ENCODE data around the gene NTM. TPM values are rescaled to one million over a fixed set of nuclear protein-coding genes. Genes with fewer than 3 reads are reported as not detected.
"Not testable (repeated sequence)": the region's sequence is repeated elsewhere in the genome, so short reads cannot be mapped to it uniquely, and the experiment has no call there.

NTM gene
- total and polyA plus RNA-seq, 8 donors: 0.04 to 4.4 (median 0.50) TPM

DNA sequence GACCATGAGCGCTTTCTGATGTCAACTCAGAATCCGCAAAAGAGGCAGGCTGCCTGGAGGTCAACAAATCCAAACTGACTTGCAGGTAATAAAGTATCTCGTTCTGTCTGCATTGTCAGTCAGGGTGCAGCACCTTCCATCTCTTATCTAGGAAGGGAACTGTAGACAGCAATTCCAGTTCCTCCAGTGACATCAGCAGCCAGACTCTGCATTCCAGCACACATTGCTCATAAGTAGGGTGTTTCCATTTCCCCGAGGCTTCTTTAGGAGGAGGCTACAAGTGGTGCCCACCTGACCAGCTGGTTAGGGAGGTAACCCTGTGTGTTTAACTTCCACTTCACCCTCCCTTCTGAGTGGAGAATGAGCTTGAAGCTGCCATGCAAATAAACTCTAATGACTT is 53.3 kb downstream of the NTM start:
- ATAC-seq (peak in 2 of 4 donors; percentile 59), DNase-seq (peak in 1 of 6 donors; percentile 45), FAIRE-seq (no peak)
- Histone ChIP-seq H3K4me1 (peaks cover 0 to 16% (median 0%) of the 10 kb centered on the region in 3 donors), H3K4me3 (no peak overlapping the region), H3K27ac (peak overlapping the region in 1 of 4 donors; percentile 22), H3K9me3 (no peaks in the 10 kb centered on the region), H3K27me3 (no peaks in the 10 kb centered on the region), H3K36me3 (no peaks in the 10 kb centered on the region)
- 32 to 38% methylated on average over 4 of the region's 4 CpGs for WGBS, 2 donors
- intact Hi-C loops (cut with DNase I): no loop called here
- TF ChIP-seq, protein P1, sequence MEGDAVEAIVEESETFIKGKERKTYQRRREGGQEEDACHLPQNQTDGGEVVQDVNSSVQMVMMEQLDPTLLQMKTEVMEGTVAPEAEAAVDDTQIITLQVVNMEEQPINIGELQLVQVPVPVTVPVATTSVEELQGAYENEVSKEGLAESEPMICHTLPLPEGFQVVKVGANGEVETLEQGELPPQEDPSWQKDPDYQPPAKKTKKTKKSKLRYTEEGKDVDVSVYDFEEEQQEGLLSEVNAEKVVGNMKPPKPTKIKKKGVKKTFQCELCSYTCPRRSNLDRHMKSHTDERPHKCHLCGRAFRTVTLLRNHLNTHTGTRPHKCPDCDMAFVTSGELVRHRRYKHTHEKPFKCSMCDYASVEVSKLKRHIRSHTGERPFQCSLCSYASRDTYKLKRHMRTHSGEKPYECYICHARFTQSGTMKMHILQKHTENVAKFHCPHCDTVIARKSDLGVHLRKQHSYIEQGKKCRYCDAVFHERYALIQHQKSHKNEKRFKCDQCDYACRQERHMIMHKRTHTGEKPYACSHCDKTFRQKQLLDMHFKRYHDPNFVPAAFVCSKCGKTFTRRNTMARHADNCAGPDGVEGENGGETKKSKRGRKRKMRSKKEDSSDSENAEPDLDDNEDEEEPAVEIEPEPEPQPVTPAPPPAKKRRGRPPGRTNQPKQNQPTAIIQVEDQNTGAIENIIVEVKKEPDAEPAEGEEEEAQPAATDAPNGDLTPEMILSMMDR (IDR thresholded peaks at IDR 0.05): no peak

DNA sequence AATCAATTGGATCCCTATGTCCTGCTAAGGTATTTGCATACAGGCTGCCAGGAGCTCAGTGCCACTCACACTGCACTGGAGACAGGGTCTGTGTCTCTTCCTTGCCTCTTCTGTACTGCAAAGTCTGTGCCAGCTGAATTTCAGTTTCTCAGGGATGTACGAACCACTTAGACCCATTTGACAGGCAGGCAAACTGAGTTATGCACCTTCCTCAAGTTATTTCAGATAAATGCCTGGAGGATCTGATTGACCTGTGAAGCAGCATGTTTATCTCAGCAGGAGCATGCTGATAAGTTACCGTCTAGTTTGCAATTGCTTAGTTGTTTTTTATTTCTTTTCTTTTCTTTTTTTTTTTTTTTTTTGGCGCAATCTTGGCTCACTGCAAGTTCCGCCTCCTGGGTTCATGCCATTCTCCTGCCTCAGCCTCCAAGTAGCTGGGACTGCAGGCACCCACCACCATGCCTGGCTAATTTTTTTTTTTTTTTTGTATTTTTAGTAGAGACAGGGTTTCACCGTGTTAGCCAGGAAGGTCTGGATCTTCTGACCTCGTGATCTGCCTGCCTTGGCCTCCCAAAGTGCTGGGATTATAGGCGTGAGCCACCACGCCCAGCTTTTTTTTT is 54.0 kb downstream of the NTM start:
- peak in 3 of 4 donors; percentile 41 to 61 (median 55) for ATAC-seq
- H3K4me1 ChIP-seq: peaks cover 0 to 16% (median 0%) of the 10 kb centered on the region in 3 donors
- peak in 1 of 6 donors; percentile 30 for DNase-seq
- H3K9me3 ChIP-seq; H3K4me3 ChIP-seq; FAIRE-seq; H3K36me3 ChIP-seq; H3K27ac ChIP-seq; H3K27me3 ChIP-seq; intact Hi-C loops (cut with DNase I): not testable (repeated sequence)
- 39 to 45% methylated on average over 8 of the region's 8 CpGs for WGBS, 2 donors

DNA sequence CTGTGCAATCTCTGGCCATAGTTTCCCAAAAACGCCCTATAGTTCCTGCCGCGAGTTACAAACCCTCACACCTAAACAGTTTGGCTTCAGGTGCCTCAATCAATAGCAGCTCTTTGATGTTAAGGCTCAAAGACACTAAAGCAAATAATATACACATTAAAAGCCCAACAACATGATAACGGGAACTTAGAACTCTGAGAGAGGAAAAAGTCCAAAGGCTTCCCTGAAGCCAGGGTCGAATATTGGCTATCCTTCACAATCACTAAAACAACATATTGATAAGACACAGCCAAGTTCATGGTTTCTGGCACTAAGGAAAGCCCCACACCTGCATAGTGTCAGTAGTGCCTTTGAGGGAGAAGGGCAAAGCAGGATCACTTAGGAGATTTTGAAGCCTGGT is 54.9 kb downstream of the NTM start:
- no peak overlapping the region for H3K4me3 ChIP-seq
- H3K27ac ChIP-seq: peak overlapping the region in 1 of 4 donors; percentile 28
- ATAC-seq (peak; percentile 60 to 91 (median 82)), DNase-seq (peak in 2 of 6 donors; percentile 56 to 65), FAIRE-seq (no peak)
- TF ChIP-seq, protein P1 (IDR thresholded peaks at IDR 0.05): no peak
- no peaks in the 10 kb centered on the region for H3K9me3 ChIP-seq
- intact Hi-C loops (cut with DNase I): no loop called here
- no peaks in the 10 kb centered on the region for H3K27me3 ChIP-seq
- 11 to 17% methylated on average over 5 of the region's 5 CpGs for WGBS, 2 donors
- peaks cover 0 to 16% (median 0%) of the 10 kb centered on the region in 3 donors for H3K4me1 ChIP-seq
- H3K36me3 ChIP-seq: no peaks in the 10 kb centered on the region

GRCh38 chr11:131428853-131429252 is 58.4 kb downstream of the NTM start:
- Histone ChIP-seq H3K36me3 (no peaks in the 10 kb centered on the region), H3K27me3 (no peaks in the 10 kb centered on the region), H3K9me3 (no peaks in the 10 kb centered on the region), H3K4me1 (peaks cover 0 to 11% (median 0%) of the 10 kb centered on the region in 3 donors), H3K4me3 (no peak overlapping the region), H3K27ac (no peak overlapping the region)
- ATAC-seq: peak in 1 of 4 donors; percentile 59
- FAIRE-seq: no peak
- WGBS, 2 donors: 79 to 88% methylated on average over 5 of the region's 5 CpGs
- intact Hi-C loops (cut with DNase I): no loop called here
- DNase-seq: no peak
- TF ChIP-seq, protein P1 (IDR thresholded peaks at IDR 0.05): no peak

GRCh38 chr11:131430473-131431208 is 60.2 kb downstream of the NTM start:
- TF ChIP-seq, protein P1 (IDR thresholded peaks at IDR 0.05): no peak
- WGBS, 2 donors: 53 to 65% methylated on average over 11 of the region's 11 CpGs
- intact Hi-C loops (cut with DNase I): no loop called here

More at GRCh38 chr11:131430473-131431208, 60.2 kb downstream of the NTM start:
- no peaks in the 10 kb centered on the region for H3K36me3 ChIP-seq
- no peak for FAIRE-seq
- peak in 1 of 4 donors; percentile 11 for ATAC-seq
- DNase-seq: no peak
- no peaks in the 10 kb centered on the region for H3K27me3 ChIP-seq
- H3K9me3 ChIP-seq: no peaks in the 10 kb centered on the region
- H3K4me3 ChIP-seq: no peak overlapping the region
- H3K4me1 ChIP-seq: peaks cover 0 to 3% (median 0%) of the 10 kb centered on the region in 3 donors
- H3K27ac ChIP-seq: no peak overlapping the region
